NT2/D1 (cell line): Measurements from ENCODE around the gene WNT3A.

Experiments
- SUZ12 ChIP-seq: IDR thresholded peaks from 2 replicates; pipeline ENCODE4 v1.6.1; 2011; ENCODE audit not compliant: insufficient read length, insufficient read depth; ENCODE audit errors: extremely low read depth
- YY1 ChIP-seq: IDR thresholded peaks from 2 replicates; pipeline ENCODE4 v1.6.1; 2011; ENCODE audit not compliant: insufficient read length, insufficient read depth
- ZNF274 ChIP-seq: IDR thresholded peaks from 2 replicates; pipeline ENCODE4 v1.6.1; 2011; ENCODE audit warnings: mild to moderate bottlenecking, low read depth, low read length

DNA sequence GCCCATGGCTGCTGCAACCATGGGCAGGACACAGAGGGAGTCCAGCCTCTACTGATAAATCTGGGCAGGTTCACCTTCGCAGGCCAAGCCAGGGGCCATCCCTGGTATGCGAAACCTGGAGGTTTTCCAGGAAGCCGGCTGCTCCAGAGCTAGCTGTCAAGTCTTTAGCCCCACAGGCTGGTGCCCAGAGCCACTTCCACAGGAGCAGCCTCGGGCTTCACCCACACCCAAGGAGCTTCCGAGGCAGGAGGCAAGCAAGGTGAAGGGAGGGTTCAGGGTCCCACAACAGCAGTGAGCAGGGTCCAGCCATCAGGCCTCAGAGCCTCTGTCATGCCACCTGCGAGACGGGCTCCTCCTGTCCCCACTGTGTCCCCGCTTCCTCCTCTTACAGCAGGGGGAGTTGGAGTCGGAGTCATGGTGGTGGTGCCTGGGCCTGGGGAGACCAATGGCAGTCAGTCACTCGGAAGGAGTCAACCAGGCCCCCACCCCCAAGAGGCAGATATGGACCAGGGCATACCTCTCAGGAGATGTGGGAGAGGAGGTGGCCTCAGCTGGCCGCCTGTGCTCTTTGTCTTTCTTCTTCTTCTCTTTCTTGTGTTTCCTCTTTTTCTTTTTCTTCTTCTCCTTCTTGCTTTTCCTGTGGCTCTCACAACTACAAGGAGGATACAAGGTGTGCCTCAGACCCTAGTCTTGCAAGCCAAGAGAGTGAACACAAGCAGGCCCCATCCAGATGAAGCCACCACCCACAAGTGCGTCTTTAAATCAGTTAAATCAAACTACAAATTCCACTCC is 94.2 kb downstream of the WNT3A start:
- TF ChIP-seq YY1: no peak
- no peak for TF ChIP-seq ZNF274
- no peak for TF ChIP-seq SUZ12
